Stomach smooth muscle (tissue), 2 donors: ENCODE results near the gene MINAR1.

ENCODE experiments used
- H3K27ac ChIP-seq: one replicate; pipeline ENCODE4 v1.7.0; 2013; ENCODE audit warnings: mild to moderate bottlenecking, low read length, inconsistent platforms
- H3K27me3 ChIP-seq, 2 donors: one replicate each; pipeline ENCODE4 v1.7.0; 2013; ENCODE audit warnings: low read length in 2 of 2; ENCODE audit not compliant: insufficient read depth in 2 of 2, control insufficient read depth in 1 of 2
- H3K36me3 ChIP-seq, 2 donors: one replicate each; pipeline ENCODE4 v1.7.0; 2013; ENCODE audit warnings: low read length in 2 of 2; ENCODE audit not compliant: control insufficient read depth in 2 of 2, insufficient read depth in 2 of 2
- H3K4me1 ChIP-seq: one replicate; pipeline ENCODE4 v1.7.0; 2013; ENCODE audit warnings: low read length; ENCODE audit not compliant: control insufficient read depth, insufficient read depth
- H3K4me3 ChIP-seq, 2 donors: one replicate each; pipeline ENCODE4 v1.7.0; 2013; ENCODE audit warnings: low read length in 2 of 2
- H3K9ac ChIP-seq, 2 donors: one replicate each; pipeline ENCODE4 v1.7.0; 2013; ENCODE audit warnings: low read length in 2 of 2, mild to moderate bottlenecking in 1 of 2
- H3K9me3 ChIP-seq, 2 donors: one replicate each; pipeline ENCODE4 v1.7.0; 2013; ENCODE audit warnings: low read length in 2 of 2; ENCODE audit not compliant: control insufficient read depth in 2 of 2
- donor health status: healthy.
- donor health status: Pancreatic carcinoma.

MINAR1 gene

DNA sequence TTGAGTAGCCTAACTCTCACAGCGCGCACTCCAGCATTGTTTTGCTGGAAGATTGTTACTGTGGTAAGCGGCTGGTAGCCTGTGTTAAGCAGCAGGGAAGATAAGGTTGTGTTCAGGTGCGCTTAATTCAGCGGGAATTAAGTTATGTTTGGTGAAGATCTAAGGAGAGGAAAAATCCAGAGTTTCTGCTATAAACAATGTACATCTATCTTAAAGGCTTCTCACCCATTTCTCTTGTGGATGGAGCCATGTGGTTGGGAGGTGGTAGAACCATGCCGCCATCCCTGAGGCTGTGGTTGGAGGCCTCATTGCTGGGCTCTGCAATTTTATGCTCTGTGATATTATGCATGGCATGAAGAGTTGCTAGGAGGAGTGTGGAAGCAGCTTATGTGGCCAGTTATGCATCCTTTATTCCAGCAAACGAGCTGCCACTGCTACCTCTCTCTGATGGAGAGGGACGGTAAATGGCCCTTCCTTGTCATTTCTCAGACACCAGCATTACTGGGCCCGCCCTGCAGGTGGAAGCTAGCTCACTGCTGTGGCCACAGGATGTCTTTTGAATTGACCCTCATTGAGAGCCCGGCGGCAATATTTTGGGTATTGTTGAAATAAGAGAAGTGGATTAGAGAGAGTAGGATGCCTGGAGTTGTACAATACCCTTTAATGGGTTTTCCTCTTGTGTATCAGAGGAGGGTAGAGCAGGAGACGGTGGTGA is 1.3 kb downstream of the MINAR1 start:
- no peak overlapping the region for H3K4me3 ChIP-seq
- peaks cover 18% of the 10 kb centered on the region for H3K4me1 ChIP-seq
- no peak overlapping the region for H3K9ac ChIP-seq
- peaks cover 36 to 45% of the 10 kb centered on the region in 2 donors for H3K27me3 ChIP-seq
- no peaks in the 10 kb centered on the region for H3K36me3 ChIP-seq
- H3K9me3 ChIP-seq, result no peaks in the 10 kb centered on the region
- H3K27ac ChIP-seq, result no peak overlapping the region

DNA sequence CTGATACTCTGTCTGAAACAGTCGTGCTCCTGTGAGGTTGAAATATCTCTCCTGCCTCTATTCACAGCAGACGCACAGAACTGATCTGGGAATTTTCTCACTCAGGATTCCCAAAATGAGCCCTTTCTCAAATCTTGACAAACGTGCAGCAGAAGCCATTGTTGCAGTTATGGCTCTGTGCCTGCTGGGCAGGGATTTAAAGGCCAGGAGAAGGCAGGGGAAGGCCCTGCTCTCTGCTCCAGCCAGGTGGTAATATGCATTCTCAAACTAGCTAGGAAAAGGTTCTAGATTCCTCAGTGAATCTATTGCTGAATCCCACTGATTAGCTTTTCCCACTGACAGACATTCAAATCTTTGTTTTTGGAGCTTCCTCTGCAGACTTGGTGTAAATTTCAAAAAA is 2.2 kb downstream of the MINAR1 start:
- no peaks in the 10 kb centered on the region for H3K36me3 ChIP-seq
- no peak overlapping the region for H3K4me3 ChIP-seq
- no peak overlapping the region for H3K27ac ChIP-seq
- no peak overlapping the region for H3K9ac ChIP-seq
- no peaks in the 10 kb centered on the region for H3K9me3 ChIP-seq
- H3K27me3 ChIP-seq, result peaks cover 36 to 41% of the 10 kb centered on the region in 2 donors
- H3K4me1 ChIP-seq, result peaks cover 18% of the 10 kb centered on the region

DNA sequence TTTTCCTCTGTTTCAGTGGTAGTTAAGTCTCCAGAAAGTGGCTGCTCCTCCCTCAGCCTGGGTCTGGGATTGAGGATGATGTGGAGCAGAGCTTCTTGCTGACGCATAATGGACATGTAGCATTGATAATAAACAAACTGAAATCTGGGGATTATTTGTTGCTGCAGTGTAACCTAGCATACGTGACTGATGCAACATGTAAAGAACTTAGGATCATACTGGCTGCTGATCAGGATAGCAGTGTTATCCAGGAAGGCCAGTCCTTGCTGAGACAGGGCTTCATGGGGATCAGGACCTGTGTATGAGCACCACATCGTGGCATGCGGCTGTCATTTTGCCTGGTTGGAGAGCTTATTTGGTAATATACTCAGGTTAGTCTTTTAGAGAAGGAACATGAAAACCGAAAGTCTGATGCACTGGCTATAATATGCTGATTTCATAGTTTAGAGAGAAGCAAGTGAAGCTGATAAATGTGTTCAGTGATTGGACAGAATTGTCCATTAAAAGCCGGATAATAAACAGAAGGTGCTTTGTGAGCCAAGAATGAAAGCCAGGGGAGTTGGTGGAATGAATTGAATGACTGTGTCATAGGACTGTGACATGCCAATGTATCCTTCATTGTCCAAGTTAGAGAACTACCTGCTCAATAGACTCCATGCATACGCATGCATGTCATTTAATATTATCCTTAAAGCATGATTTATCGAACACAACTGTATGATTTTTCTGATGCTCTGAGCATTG is 4.1 kb downstream of the MINAR1 start:
- peaks cover 25 to 27% of the 10 kb centered on the region in 2 donors for H3K27me3 ChIP-seq
- no peak overlapping the region for H3K4me3 ChIP-seq
- no peak overlapping the region for H3K27ac ChIP-seq

DNA sequence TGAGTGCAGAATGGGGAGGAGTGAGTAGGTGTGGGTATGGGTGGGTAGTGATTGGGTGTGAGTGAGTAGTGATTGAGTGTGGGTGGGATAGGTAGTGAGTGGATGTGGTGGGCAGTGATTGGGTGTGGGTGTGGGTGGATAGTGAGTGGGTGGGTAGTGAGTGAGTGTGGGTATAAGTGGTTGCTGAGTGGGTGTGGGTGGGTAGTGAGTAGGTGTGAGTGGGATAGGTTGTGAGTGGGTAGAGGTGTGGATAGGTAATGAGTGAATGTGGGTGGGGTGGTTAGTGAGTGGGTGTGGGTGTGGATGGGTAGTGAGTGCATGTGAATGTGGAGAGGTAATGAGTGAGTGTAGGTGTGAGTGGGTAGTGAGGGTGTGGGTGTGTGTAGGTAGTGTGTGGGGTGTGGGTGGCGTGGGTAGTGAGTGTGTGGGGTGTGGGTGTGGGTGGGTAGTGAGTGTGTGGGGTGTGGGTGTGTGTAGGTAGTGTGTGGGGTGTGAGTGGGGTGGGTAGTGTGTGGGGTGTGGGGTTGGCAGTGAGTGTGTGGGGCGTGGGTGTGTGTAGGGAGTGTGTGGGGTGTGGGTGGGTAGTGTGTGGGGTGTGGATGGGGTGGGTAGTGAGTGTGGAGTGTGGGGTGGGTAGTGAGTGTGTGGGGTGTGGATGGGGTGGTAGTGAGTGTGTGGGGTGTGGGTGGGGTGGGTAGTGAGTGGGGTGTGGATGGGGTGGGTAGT is 5.3 kb downstream of the MINAR1 start:
- H3K36me3 ChIP-seq, result no peaks in the 10 kb centered on the region

More for the DNA sequence above, 4.1 kb downstream of the MINAR1 start:
- no peaks in the 10 kb centered on the region for H3K36me3 ChIP-seq
- no peaks in the 10 kb centered on the region for H3K9me3 ChIP-seq
- H3K9ac ChIP-seq, result no peak overlapping the region
- peaks cover 14% of the 10 kb centered on the region for H3K4me1 ChIP-seq

DNA sequence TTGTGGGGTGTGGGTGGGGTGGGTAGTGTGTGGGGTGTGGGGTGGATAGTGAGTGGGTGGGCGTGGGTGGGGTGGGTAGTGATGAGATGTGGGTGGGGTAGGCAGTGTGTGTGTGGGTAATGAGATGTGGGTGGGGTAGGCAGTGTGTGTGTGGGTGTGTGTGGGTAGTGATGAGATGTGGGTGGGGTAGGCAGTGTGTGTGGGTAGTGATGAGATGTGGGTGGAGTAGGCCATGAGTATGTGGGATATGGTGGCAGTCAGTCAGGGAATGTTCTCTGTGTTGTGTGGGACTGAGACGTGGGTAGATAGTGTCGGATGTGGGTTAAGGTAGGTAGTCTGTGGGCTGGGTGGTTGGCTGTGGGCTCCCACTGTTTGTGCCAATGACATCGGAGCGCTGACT is 7.1 kb downstream of the MINAR1 start:
- Histone ChIP-seq H3K27ac (no peak overlapping the region), H3K9me3 (no peaks in the 10 kb centered on the region), H3K4me1 (no peaks in the 10 kb centered on the region), H3K9ac (no peak overlapping the region), H3K36me3 (no peaks in the 10 kb centered on the region), H3K4me3 (no peak overlapping the region), H3K27me3 (peaks cover 0 to 7% of the 10 kb centered on the region in 2 donors)

More for the DNA sequence above, 5.3 kb downstream of the MINAR1 start:
- H3K9me3 ChIP-seq, result no peaks in the 10 kb centered on the region
- H3K9ac ChIP-seq, result no peak overlapping the region
- peaks cover 12 to 21% of the 10 kb centered on the region in 2 donors for H3K27me3 ChIP-seq
- H3K27ac ChIP-seq, result no peak overlapping the region
- H3K4me3 ChIP-seq, result no peak overlapping the region
- H3K4me1 ChIP-seq, result peaks cover 6% of the 10 kb centered on the region

DNA sequence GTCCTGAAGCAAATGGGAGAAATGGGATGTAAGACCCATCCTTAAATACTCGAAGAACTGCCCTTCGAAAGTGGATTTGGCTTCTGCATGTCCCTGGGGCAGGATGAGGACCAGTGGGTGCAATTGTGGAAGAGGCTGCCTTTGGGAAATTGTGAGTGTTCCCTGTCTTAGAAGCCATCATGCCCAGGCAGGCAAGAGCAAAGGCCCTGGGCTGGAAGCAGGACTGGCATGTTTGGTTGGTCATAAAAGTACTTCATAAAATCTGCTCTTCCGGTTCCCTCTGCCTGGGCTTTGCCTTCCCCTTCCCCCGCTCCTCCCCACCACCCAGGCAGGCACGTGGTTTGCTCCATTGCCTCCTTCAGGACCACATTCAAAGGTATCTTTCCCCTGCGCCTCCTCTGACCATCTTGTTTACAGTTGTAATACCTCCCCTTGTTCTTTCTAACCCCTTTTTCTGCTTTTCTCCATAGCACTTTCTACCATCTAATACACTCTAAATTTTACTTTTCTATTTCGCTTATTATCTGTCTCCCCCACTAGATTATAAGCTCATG is 8.3 kb downstream of the MINAR1 start:
- H3K9me3 ChIP-seq, result no peaks in the 10 kb centered on the region
- no peak overlapping the region for H3K27ac ChIP-seq
- H3K4me1 ChIP-seq, result no peaks in the 10 kb centered on the region
- H3K4me3 ChIP-seq, result no peak overlapping the region
- peaks cover 0 to 3% of the 10 kb centered on the region in 2 donors for H3K27me3 ChIP-seq
- H3K9ac ChIP-seq, result no peak overlapping the region
- no peaks in the 10 kb centered on the region for H3K36me3 ChIP-seq

DNA sequence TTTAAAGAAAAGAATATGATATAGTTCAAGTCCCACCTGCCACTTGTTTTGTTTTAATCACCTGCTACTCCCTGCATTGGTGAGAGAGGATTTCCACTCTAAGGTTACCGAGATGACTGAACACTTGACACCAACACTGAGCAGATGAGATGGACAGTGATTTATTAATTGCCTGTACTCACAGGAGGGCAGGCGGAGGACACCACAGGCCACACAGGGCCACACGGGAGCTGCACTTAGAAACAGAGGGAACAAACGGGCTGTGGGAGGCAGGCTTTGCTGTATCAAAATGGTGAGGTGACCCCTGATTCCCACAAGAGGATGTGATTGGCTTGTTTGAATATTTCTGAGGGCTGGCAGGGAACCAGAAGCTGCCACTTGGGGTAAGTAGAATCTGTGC is 10.8 kb downstream of the MINAR1 start:
- no peak overlapping the region for H3K27ac ChIP-seq
- H3K36me3 ChIP-seq, result no peaks in the 10 kb centered on the region
- peaks cover 0 to 2% of the 10 kb centered on the region in 2 donors for H3K9me3 ChIP-seq
- no peaks in the 10 kb centered on the region for H3K27me3 ChIP-seq
- no peak overlapping the region for H3K9ac ChIP-seq
- no peak overlapping the region for H3K4me3 ChIP-seq
- no peaks in the 10 kb centered on the region for H3K4me1 ChIP-seq

DNA sequence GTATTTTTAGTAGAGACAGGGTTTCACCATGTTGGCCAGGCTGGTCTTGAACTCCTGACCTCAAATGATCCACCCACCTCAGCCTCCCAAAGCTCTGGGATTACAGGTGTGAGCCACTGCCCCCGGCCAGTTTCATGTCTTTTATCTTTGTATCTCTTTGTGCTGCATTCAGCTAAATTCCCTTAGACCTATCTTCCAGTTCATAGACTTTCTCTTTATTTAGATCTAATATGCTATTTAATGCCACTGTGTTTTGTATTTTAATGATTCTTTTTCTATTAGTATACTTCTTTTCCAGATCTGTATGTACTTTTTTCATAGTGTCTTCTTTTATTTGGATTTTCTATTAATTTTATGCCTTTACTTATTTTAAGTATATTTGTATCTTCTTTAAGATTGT is 14.9 kb downstream of the MINAR1 start:
- H3K9me3 ChIP-seq, result peaks cover 0 to 2% of the 10 kb centered on the region in 2 donors

DNA sequence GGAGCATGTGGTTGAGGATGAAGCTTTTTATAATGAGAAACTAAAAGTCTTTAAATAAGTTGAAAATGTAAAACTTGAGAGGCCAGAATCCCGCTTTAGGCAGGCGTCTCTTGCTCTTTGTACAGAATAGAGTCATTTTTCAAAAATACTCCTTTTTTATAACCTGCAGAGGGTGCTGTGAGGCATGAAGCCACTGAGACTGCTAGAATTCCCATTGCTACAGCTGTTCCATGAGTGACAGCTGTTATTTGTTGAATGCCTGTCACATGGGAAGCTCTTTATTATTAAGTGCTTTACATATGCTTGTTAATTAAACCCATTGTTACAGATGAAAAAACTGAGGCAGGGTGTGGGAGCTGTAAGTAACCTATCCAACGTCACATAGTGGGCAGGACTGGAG is 18.5 kb downstream of the MINAR1 start:
- Histone ChIP-seq H3K36me3 (no peaks in the 10 kb centered on the region), H3K4me3 (no peak overlapping the region), H3K27ac (no peak overlapping the region), H3K9ac (no peak overlapping the region), H3K4me1 (no peaks in the 10 kb centered on the region), H3K9me3 (peaks cover 0 to 2% of the 10 kb centered on the region in 2 donors), H3K27me3 (peaks cover 5 to 8% of the 10 kb centered on the region in 2 donors)

More for the DNA sequence above, 14.9 kb downstream of the MINAR1 start:
- Histone ChIP-seq H3K36me3 (no peaks in the 10 kb centered on the region), H3K4me1 (no peaks in the 10 kb centered on the region), H3K9ac (no peak overlapping the region), H3K27me3 (peaks cover 5 to 6% of the 10 kb centered on the region in 2 donors), H3K4me3 (no peak overlapping the region), H3K27ac (no peak overlapping the region)

DNA sequence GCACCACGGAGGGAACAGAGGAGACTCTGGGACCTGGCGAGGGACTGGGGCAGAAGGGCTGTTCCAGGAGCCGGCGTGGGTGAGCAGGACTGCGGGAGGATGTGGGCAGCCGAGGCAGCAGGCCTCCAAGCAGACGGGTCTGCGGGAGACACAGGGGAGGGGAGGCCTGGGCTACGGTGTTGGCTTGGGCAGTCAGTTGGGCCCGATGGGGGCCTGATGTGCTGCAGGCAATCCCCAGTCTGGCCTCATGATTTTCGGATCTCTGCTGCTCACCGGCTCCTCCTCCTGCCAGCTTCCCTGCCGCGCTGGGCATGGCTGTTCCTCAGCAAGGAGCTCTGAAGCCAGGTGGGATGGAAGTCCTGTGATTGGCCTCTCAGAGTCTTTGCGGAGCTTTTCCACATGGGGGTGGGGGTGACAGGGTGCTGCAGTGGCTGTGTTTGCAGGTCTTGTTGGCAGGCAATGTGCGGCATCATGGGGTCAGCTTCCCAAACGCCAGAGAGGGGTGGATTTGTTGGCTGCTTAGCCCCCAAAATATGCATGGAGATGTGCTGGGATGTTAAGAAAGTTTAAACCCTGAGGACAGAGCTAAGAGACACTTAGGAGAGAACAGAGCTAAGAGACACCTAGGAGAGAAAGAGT is 19.3 kb downstream of the MINAR1 start:
- Histone ChIP-seq H3K9me3 (peaks cover 0 to 2% of the 10 kb centered on the region in 2 donors), H3K4me1 (no peaks in the 10 kb centered on the region), H3K27me3 (peaks cover 5 to 8% of the 10 kb centered on the region in 2 donors), H3K4me3 (no peak overlapping the region), H3K36me3 (no peaks in the 10 kb centered on the region), H3K27ac (no peak overlapping the region), H3K9ac (no peak overlapping the region)
